Adipose tissue (tissue), 3 donors: ENCODE results near the gene PICK1. TPM values are rescaled to one million over a fixed set of nuclear protein-coding genes. Genes with fewer than 3 reads are reported as not detected.

Experiments used
- H3K27ac ChIP-seq: one replicate; pipeline ENCODE4 v1.5.1; 2013; ENCODE audit warnings: low read depth, low read length
- WGBS, 3 donors: extraction: QIAGEN DNeasy Blood & Tissue Kit; methylation state at CpG; one replicate each; pipeline ENCODE4 v1.1.7; 2013; 5-methylcytosine and 5-hydroxymethylcytosine counted together
- polyA plus RNA-seq, 3 donors: library from polyadenylated mRNA; stranded (reverse); fragments of 200-250 nt; gene quantifications; one replicate each; pipeline ENCODE4 v1.2.3, GENCODE V29; 2013
- donor health status: healthy with polysubstance abuse.
- donor health status: Bipolar disorder and iron deficiency.
- donor health status: healthy.

Gene PICK1
- polyA plus RNA-seq, 3 donors: 19.6 to 23.5 (median 20.6) TPM

GRCh38 chr22:38042488-38042790 lies 14.8 kb upstream of the PICK1 start:
- WGBS, 3 donors: 37 to 84% (median 64%) methylated on average over 1 of the region's 1 CpG
- H3K27ac ChIP-seq: no peak overlapping the region

- H3K27ac ChIP-seq: no peak overlapping the region
- WGBS, 3 donors: 89 to 95% (median 95%) methylated on average over 16 of the region's 16 CpGs
Observed at GRCh38 chr22:38043151-38044039, 13.8 kb upstream of the PICK1 start.

GRCh38 chr22:38046070-38046748 lies 11.0 kb upstream of the PICK1 start:
- WGBS, 3 donors: 76 to 79% (median 76%) methylated on average over 13 to 14 of the region's 14 CpGs
- H3K27ac ChIP-seq: peak overlapping the region; percentile 19

GRCh38 chr22:38049812-38050619 lies 7.2 kb upstream of the PICK1 start:
- H3K27ac ChIP-seq: peak overlapping the region; percentile 28
- WGBS, 3 donors: 70 to 87% (median 83%) methylated on average over 18 to 20 of the region's 20 CpGs

GRCh38 chr22:38050720-38051119 lies 6.5 kb upstream of the PICK1 start:
- no peak overlapping the region for H3K27ac ChIP-seq
- 91 to 94% (median 91%) methylated on average over 7 of the region's 7 CpGs for WGBS, 3 donors

- H3K27ac ChIP-seq: no peak overlapping the region
- 78 to 82% (median 82%) methylated on average over 8 of the region's 8 CpGs for WGBS, 3 donors
Observed at GRCh38 chr22:38051261-38051660, 5.9 kb upstream of the PICK1 start.

GRCh38 chr22:38051900-38052862 lies 5.0 kb upstream of the PICK1 start:
- H3K27ac ChIP-seq: no peak overlapping the region
- 26 to 33% (median 31%) methylated on average over 29 to 30 of the region's 30 CpGs for WGBS, 3 donors

- WGBS, 3 donors: 63 to 81% (median 75%) methylated on average over 6 of the region's 6 CpGs
- H3K27ac ChIP-seq: peak overlapping the region; percentile 87
Observed at GRCh38 chr22:38062791-38063190, 5.6 kb downstream of the PICK1 start.

- 95 to 98% (median 96%) methylated on average over 8 of the region's 8 CpGs for WGBS, 3 donors
Observed at GRCh38 chr22:38065539-38065938, 8.3 kb downstream of the PICK1 start.

GRCh38 chr22:38066381-38067027 lies 9.3 kb downstream of the PICK1 start:
- no peak overlapping the region for H3K27ac ChIP-seq
- WGBS, 3 donors: 68 to 81% (median 75%) methylated on average over 13 of the region's 13 CpGs

More at GRCh38 chr22:38065539-38065938, 8.3 kb downstream of the PICK1 start:
- H3K27ac ChIP-seq: no peak overlapping the region

GRCh38 chr22:38067028-38067415 lies 9.8 kb downstream of the PICK1 start:
- no peak overlapping the region for H3K27ac ChIP-seq
- 58 to 92% (median 61%) methylated on average over 8 of the region's 8 CpGs for WGBS, 3 donors

- H3K27ac ChIP-seq: no peak overlapping the region
- 88 to 92% (median 88%) methylated on average over 13 of the region's 13 CpGs for WGBS, 3 donors
Observed at GRCh38 chr22:38067761-38068360, 10.7 kb downstream of the PICK1 start.

- H3K27ac ChIP-seq: no peak overlapping the region
- 90 to 94% (median 90%) methylated on average over 12 to 13 of the region's 13 CpGs for WGBS, 3 donors
Observed at GRCh38 chr22:38068641-38069371, 11.6 kb downstream of the PICK1 start.

GRCh38 chr22:38069372-38070249 lies 12.4 kb downstream of the PICK1 start:
- H3K27ac ChIP-seq: no peak overlapping the region
- 68 to 77% (median 74%) methylated on average over 21 of the region's 21 CpGs for WGBS, 3 donors

GRCh38 chr22:38070250-38070921 lies 13.2 kb downstream of the PICK1 start:
- H3K27ac ChIP-seq: no peak overlapping the region
- WGBS, 3 donors: 88 to 90% (median 89%) methylated on average over 11 of the region's 11 CpGs
